Epithelial cell of proximal tubule (primary cell): ENCODE data around the gene BCL2L14. TPM values are rescaled to one million over a fixed set of nuclear protein-coding genes. Genes with fewer than 3 reads are reported as not detected.
"Not testable (repeated sequence)": the region's sequence is repeated elsewhere in the genome, so short reads cannot be mapped to it uniquely, and the experiment has no call there.

ENCODE experiments used
- DNase-seq: peaks from one replicate; pipeline ENCODE4 v3.0.0-alpha.2; 2011; ENCODE audit warnings: low read depth
- H3K4me3 ChIP-seq: 2 replicates; pipeline ENCODE4 v1.5.1; 2011; ENCODE audit warnings: low read depth, mild to moderate bottlenecking, low read length
- CTCF ChIP-seq: conservative IDR thresholded peaks from 2 replicates; pipeline ENCODE4 v1.5.1; 2012; ENCODE audit warnings: low read depth, mild to moderate bottlenecking, low read length
- total RNA-seq: library from RNA; depleted of rRNA; stranded (reverse); fragments of >200 nt; gene quantifications from 2 replicates; pipeline ENCODE4 v1.2.3, GENCODE V29; 2015

Gene BCL2L14
- total RNA-seq, 1 donor from 2014 or later = not detected

- TF ChIP-seq CTCF = no peak
- no peak for DNase-seq
- no peak overlapping the region for H3K4me3 ChIP-seq
Observed at GRCh38 chr12:12107678-12108077, 36.9 kb downstream of the BCL2L14 start.

GRCh38 chr12:12108441-12109058 is 37.8 kb downstream of the BCL2L14 start:
- no peak for TF ChIP-seq CTCF
- DNase-seq = no peak
- H3K4me3 ChIP-seq = no peak overlapping the region

- DNase-seq, H3K4me3 ChIP-seq: not testable (repeated sequence)
Observed at GRCh38 chr12:12110923-12111555, 40.3 kb downstream of the BCL2L14 start.

- no peak overlapping the region for H3K4me3 ChIP-seq
Observed at GRCh38 chr12:12115514-12115913, 44.8 kb downstream of the BCL2L14 start.

GRCh38 chr12:12116677-12117076 is 45.9 kb downstream of the BCL2L14 start:
- no peak overlapping the region for H3K4me3 ChIP-seq
- TF ChIP-seq CTCF = no peak
- DNase-seq = no peak

More at GRCh38 chr12:12115514-12115913, 44.8 kb downstream of the BCL2L14 start:
- DNase-seq = no peak
- TF ChIP-seq CTCF = no peak

GRCh38 chr12:12121061-12121460 is 50.3 kb downstream of the BCL2L14 start:
- no peak overlapping the region for H3K4me3 ChIP-seq
- no peak for TF ChIP-seq CTCF

GRCh38 chr12:12123036-12123604 is 52.4 kb downstream of the BCL2L14 start:
- no peak for DNase-seq
- no peak for TF ChIP-seq CTCF
- H3K4me3 ChIP-seq = no peak overlapping the region

More at GRCh38 chr12:12121061-12121460, 50.3 kb downstream of the BCL2L14 start:
- DNase-seq = no peak
